Right forelimb (tissue), 1 donor: ENCODE measurements around the gene ARMC5.
A peak's percentile ranks its signal among the peaks of the same experiment; 100 is the strongest.
"Not testable (repeated sequence)": the region's sequence is repeated elsewhere in the genome, so short reads cannot be mapped to it uniquely, and the experiment has no call there.

ENCODE experiments used
- DNase-seq: peaks from one replicate; pipeline ENCODE4 v3.0.0-alpha.2; 2018

Gene ARMC5, protein sequence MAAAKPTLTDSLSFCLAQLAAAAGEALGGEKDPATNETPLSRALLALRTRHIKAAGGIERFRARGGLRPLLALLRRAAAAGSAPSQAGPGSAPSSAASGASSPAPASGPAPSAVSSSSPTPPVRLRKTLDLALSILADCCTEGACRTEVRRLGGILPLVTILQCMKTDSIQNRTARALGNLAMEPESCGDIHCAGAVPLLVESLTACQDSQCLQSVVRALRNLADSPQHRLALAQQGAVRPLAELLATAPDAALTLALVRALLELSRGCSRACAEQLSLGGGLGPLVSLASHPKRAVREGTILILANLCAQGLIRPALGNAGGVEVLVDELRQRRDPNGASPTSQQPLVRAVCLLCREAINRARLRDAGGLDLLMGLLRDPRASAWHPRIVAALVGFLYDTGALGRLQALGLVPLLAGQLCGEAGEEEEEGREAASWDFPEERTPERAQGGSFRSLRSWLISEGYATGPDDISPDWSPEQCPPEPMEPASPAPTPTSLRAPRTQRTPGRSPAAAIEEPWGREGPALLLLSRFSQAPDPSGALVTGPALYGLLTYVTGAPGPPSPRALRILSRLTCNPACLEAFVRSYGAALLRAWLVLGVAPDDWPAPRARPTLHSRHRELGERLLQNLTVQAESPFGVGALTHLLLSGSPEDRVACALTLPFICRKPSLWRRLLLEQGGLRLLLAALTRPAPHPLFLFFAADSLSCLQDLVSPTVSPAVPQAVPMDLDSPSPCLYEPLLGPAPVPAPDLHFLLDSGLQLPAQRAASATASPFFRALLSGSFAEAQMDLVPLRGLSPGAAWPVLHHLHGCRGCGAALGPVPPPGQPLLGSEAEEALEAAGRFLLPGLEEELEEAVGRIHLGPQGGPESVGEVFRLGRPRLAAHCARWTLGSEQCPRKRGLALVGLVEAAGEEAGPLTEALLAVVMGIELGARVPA

DNA sequence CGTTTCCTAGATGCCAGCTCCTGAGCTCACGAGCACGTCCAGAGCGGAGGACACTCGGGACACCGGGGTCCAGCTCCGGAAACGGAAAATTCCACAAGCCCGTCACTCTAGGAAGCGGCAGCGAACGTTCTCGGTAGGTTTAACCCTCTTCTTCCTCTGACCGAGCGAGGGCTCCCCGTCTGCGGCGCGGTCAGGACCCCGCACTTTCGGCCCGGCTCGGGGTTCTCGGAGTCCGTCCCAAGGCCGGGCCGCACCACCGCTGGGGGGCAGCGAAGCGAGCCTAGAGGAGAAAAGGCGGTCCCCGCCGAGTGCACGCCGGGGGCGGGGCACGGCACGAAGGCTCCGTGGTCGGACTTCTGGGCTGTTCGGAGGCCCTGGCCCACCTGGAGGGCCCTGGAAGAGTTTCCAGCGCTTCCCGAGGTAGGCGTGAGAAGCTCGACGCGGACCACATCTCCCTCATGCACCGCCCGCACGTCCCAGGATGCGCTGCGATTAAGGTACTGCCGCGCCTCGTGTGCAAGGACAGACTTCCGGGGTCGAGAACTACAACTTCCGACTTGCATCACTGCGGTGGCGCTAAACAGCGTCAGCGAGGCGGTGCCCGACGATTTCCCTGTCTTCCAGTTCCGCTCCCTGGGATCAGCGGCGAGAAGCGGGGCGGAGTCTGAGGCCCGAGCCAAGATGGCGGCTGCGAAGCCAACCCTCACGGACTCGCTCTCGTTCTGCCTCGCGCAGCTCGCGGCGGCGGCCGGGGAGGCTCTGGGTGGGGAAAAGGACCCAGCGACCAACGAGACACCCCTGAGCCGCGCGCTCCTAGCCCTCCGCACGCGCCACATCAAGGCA lies at the start of gene ARMC5:
Gene ARMC5 (plus strand): TSS at position 658 of the 843 bp plus-strand sequence. CDS start 24 bp downstream, at position 682.
- DNase-seq = peak; percentile 97

DNA sequence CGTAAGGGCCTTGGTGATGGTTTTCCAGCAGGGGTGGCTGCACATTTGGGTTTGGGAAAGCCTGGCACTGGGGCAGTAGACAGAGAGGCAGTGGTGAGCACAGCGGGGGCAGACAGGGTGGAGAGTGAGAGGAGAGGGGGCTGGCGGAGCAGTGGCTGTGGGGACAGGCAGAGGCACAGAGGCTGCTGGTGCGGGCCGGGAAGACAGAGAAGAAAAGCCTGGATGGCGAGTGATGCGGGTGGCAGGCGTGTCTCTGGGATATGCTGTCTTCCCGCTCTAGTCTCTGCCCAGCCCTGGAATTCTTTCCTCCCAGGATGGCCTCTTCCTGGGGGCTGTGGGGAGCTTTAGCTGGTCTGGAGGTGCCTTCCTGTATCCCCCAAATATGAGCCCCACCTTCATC lies 49.2 kb upstream of the ARMC5 start:
- no peak for DNase-seq

DNA sequence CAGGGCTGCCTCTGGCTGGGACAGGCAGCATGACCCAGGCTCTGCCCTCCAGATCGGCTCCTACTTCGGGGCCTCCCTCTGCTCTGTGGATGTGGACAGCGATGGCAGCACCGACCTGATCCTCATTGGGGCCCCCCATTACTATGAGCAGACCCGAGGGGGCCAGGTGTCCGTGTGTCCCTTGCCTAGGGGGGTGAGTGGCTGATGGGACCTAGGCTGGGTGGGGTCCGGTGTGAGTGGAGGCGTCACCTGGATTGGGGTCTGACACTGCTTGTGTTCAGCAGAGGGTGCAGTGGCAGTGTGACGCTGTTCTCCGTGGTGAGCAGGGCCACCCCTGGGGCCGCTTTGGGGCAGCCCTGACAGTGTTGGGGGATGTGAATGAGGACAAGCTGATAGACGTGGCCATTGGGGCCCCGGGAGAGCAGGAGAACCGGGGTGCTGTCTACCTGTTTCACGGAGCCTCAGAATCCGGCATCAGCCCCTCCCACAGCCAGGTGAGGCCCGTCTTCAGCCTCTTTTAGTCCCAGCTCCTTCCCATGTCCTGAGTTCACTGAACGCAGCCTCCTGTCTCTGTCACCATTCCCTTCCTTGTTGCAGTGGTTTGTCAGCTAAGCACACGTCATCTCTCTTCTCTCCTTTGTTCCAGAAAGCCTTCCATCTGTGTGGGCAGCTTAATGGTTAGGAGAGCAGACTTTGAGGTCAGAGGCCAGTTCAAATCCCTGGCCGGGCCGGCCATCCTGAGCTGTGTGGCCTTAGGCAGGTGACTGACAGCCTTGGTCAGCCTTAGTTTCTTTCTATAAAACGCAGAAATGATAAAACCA lies 48.1 kb upstream of the ARMC5 start:
- DNase-seq = no peak

DNA sequence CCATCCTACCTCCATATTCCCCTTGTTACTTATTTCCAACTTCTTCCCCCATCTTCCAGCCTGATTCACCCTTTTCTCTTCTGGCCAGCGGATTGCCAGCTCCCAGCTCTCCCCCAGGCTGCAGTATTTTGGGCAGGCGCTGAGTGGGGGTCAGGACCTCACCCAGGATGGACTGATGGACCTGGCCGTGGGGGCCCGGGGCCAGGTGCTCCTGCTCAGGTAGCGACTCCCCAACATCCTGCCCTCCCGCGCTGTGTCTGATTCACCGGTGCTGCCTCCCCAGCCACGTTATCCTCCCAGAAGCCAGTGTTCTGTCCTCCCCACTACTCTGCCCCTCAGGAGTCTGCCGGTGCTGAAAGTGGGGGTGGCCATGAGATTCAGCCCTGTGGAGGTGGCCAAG lies 46.6 kb upstream of the ARMC5 start:
- DNase-seq = no peak

DNA sequence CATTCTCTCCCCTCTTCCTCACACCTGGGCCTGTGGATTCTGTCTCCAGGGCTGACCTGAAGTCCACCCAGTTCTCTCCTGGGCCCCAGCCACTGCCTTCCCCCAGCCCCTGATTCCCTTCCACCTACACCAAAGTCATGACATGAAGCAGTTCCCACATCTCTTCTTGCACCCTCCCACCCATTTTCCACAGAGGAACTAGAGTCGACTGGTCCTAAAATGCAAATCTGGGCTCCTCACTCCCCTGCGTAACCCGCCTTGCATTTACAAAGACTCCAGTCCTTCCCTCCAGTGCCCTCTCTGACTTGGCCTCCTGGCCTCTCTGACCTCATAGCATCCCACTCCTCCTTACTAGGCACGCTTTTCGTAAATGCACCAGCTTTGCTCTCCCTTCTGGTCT lies 45.9 kb upstream of the ARMC5 start:
- DNase-seq = no peak

DNA sequence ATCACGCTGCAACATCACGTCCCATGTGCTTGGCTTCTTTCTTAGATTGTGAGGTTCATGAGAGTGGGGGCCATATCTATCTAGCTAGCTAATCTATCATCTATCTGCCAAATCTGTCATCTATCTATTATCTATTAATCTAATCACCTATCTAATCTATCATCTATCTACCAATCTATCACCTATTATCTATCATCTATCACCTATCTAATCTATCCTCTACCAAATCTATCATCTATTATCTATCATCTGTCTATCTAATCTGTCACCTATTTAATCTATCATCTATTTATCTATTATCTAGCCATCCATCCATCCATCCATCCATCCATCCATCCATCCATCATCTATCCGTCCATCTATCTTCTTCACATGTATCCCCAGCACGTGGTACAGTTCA lies 45.4 kb upstream of the ARMC5 start:
- DNase-seq = no peak

DNA sequence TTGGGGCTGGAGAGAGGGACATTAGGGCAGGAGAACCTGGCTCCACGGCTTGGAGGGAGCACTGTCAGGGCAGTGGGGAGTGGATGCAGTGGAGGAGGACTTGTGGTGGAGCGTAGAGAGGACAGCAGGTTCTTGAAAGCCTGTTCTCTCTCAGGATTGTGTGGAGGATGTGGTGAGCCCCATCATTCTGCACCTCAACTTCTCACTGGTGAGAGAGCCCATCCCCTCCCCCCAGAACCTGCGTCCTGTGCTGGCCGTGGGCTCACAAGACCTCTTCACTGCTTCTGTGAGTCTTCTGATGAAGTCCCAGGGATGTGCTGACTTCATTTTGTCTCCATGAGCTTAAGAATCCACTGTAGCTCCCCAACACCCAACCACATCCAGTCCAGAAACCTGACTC lies 44.6 kb upstream of the ARMC5 start:
- no peak for DNase-seq

DNA sequence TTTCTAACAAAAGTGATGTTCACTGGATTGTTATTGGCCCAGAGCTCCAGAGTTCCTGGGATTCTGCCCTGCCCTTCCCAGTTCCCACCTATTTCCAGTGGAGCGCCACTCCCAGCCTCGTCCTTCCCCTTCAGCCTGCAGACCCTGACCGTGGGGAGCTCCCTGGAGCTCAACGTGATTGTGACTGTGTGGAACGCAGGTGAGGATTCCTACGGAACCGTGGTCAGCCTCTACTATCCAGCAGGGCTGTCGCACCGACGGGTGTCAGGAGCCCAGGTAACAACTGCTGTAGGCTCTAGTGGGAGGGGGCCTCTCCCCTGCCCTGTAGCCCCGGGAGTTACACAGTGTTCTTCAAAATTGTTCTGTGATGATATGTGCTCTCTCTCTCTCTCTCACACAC lies 42.9 kb upstream of the ARMC5 start:
- DNase-seq = no peak

DNA sequence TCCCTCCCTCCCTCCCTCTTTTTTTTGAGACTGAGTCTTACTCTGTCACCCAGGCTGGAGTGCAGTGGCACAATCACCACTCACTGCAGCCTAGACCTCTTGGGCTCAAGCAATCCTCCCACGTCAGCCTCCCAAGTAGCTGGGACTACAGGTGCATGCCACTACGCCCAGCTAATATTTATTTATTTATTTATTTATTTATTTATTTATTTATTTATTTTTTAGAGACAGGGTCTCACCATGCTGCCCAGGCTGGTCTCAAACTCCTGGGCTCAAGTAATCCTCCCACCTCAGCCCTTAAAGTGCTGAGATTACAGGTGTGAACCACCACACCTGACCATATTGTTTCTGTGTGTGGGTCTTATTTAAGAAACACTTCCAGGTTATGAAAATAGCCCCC lies 42.3 kb upstream of the ARMC5 start:
- not testable (repeated sequence) for DNase-seq

DNA sequence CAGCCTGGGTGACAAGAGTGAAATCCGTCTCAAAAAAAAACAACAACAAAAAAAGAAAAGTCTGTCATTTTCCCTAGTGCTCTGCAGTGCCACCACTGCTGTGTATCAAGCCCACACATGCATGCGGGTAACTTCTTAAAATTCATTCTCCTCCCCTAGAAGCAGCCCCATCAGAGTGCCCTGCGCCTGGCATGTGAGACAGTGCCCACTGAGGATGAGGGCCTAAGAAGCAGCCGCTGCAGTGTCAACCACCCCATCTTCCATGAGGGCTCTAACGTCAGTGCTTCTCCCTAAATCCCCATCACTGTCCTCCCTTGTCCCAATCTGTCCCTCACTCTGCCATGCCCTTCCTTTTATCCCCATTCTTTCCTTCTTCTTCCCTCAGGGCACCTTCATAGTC lies 41.4 kb upstream of the ARMC5 start:
- DNase-seq = no peak

DNA sequence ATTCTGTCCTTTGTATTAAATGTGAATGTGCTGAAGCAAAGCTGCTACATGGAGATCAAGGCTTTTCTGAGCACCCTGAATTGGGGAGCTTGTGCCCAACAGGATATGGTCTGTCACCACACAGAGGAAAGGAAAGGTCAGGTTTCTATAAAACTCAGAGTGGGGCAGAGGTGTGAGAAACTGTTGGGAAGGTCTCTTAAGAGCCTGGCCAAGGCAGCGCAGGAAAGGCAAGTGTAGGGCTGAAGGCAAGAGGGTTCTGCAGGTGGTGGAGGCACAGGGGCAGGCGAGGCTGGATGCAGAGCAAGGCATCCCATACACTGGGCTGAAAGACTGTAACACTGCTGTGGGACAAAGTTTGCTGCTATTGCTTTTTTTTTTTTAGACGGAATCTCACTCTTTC lies 39.3 kb upstream of the ARMC5 start:
- no peak for DNase-seq

DNA sequence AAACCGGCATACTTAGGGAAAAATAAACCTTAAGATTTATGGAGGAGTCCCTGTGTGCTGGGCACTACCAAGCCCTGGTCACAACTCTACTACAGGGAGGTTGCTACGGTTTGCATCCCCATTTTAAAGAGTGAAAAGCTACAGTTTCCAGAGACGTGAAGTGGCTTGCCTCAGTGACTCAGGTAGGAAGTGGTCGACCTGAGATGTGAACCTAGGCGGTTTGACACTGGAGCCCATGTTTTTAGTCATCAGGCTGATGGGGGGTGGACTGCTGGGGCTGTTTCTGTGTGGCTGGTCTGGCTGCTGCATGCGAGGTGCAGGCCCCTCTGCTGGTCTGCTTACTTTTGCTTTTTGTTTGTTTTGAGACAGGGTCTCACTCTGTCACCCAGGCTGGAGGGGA lies 37.7 kb upstream of the ARMC5 start:
- DNase-seq = no peak

DNA sequence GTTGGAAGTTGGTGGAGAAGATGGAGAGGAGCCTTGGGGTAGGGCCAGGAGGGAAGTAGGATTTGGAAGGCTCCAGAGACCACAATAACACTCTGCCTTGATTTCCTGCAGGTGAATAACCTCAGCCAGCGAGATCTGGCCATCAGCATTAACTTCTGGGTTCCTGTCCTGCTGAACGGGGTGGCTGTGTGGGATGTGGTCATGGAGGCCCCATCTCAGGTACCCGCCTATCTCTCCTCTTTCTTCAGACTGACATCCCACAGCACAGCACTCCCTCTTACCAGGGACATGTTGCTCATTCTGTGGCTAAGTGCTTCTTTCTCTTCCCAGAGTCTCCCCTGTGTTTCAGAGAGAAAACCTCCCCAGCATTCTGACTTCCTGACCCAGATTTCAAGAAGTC lies 36.1 kb upstream of the ARMC5 start:
- no peak for DNase-seq

DNA sequence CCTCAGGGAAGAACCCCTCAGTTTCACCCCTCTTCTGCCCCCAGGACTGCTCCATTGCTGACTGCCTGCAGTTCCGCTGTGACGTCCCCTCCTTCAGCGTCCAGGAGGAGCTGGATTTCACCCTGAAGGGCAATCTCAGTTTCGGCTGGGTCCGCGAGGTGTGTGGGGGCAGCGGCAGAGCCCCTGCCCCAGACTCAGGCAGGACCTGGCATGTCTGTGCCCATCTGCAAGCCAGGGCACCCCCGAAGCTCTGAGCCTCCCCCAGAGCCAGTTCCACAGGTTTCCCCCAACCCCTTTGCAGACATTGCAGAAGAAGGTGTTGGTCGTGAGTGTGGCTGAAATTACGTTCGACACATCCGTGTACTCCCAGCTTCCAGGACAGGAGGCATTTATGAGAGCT lies 35.5 kb upstream of the ARMC5 start:
- DNase-seq = no peak

DNA sequence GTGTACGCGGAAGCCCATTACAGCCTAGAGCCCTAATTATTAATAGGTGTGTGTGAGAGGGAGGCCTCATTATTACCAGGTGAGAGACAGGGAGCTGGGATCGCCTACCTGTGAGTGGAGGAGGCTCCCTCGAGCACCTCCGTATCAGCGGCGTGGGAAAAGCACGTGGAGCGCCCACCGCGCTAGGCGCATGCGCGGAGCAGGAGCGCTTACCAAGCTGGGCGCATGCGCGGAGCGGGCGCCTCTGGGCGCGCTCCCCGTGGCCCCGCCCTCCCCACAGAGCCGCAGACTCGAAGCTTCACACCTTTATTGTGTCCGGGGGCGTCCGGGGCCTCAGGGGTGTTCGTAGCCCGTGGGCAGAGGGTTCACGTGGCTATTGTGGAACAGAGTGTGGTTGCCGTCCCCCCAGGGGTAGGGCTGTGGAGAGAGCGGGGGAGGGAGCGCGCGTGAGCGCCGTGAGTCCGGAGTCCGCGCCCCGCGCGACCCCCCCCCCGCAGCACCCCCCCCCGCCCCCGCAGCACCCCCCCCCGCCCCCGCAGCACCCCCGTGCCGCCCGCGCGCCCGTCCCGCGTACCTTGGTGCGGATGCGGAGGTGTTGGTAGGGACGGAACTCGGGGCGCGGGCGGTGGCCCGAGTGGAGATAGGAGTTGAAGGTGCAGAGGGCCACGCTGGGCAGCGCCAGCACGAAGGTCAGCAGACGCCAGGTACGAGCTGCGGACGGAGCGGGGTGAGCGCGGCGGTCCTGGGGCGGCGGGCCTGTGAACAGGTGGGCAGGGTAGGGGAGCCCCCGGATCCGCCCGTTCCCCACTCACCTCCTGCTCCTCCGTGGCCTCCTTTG lies 31.6 kb upstream of the ARMC5 start:
- peak; percentile 81 for DNase-seq

DNA sequence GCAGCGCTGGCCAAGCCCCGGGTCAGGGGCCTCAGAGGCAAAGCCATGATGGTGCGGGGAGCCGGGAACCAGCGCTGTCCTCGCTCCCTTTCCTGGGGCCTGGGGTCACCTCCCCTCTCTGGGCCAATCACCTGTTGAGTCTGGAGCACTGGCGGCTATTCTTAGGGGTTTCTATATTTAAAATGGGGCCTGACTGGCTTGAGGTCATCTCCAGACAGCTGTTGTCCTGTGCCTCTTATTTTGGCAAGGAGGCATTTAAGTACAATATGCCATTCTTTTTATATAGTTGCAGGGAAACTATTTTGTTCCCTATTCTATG lies 31.1 kb upstream of the ARMC5 start, which contains the start of gene COX6A2:
Gene COX6A2 (minus strand): TSS at position 82 of the 319 bp plus-strand sequence. CDS start 35 bp downstream, at position 47.
- peak; percentile 56 for DNase-seq

DNA sequence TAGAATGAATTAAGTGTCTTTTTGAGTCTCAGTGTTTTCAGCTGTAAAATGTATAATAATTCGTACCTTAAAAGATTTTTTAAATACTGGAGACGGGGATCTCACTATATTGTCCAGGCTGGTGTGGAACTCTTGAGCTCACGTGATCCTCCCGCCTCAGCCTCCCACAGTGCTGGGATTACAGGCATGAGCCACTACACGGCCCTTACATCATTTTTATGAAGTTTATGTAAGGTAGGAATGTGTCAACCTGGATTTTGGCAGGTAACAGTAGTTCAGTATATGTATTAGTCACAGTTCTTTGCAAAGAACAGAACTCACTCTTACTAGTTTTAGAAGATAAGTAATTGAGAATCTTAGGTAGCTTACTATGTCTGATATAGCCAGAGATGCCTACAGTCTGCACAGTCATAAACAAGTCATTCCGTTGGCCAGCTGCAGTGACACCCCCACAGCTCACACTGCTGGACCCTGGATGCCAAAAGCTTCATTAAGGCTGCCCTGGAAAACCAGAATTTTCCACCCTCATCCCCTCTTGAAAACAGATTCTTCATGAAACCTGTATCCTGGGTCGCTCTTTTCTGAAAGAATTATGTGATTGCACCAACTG lies 30.6 kb upstream of the ARMC5 start:
- no peak for DNase-seq

DNA sequence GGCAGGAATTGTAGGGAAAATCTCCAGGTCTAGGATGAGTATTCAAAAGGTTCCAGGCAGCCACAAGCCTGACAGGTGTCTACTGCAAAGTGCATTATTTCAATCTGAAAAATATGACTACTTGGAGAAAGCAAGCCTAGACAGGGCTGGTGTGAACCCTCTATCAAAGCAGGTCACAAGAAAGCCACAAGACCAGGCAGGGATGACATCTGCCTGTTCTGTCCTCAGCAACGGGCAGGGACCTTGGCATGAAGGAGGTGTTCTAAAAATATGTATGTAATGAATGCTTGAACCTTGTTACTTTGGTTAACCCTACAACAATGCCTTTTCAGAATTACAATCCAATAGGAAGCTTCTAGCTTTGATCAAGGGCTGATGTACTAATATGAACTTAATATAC lies 30.0 kb upstream of the ARMC5 start:
- DNase-seq = no peak

DNA sequence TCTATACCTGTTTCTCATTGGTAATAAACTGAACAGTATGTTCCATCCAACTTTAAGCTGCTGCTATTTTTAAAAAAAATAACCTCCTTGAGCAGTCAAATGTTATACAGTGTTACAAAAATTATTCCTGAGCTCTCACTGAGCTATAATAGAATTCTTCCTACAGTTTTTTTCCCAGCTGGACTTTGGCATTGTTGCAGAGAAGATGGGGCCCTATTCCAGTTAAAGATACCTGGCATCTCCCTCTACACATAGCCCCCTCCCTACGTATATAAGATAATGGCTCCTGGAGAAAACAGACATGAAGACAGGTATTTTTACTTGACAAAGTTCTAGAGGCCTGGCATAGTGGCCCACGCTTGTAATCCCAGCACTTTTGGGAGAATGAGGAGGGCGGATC lies 29.5 kb upstream of the ARMC5 start:
- no peak for DNase-seq

DNA sequence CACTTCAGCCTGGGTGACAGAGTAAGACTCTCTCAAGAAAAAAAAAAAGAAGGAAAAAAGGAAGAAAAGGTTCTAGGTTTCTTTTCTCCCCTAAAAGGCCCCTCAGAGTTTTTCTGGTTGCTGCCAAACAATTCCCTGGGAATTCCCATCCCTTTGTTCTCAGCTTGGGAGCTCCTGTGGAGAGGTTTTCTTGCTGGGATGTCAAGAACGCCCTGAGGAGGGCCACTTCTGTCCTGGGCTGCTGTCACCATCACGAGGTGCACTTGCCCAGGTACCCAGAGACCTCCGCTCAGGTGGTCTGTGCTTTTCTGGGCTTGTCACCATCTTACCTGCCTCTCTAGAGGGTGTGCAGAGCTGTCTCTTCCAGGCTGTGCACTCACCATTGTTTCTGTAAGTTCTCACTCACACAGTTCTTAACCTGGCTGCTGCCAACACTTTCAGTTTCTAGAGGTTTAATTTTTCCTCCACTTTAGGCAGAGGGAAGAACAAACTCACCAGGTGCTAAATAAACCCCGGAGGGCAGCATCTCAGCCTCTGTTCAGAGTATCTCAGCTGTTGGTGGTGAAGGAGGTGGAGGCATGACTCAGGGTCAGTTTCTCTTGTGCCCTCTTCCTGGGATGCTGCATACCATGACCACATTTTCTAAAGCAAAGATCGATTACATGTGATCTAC lies 28.8 kb upstream of the ARMC5 start:
- DNase-seq = no peak
